ENCODE data around the gene CLDN3. TPM values are rescaled to one million over a fixed set of nuclear protein-coding genes. Genes with fewer than 3 reads are reported as not detected.

CLDN3 gene
- total and polyA plus RNA-seq, 11 donors = 0.10 TPM; not detected in 10

DNA sequence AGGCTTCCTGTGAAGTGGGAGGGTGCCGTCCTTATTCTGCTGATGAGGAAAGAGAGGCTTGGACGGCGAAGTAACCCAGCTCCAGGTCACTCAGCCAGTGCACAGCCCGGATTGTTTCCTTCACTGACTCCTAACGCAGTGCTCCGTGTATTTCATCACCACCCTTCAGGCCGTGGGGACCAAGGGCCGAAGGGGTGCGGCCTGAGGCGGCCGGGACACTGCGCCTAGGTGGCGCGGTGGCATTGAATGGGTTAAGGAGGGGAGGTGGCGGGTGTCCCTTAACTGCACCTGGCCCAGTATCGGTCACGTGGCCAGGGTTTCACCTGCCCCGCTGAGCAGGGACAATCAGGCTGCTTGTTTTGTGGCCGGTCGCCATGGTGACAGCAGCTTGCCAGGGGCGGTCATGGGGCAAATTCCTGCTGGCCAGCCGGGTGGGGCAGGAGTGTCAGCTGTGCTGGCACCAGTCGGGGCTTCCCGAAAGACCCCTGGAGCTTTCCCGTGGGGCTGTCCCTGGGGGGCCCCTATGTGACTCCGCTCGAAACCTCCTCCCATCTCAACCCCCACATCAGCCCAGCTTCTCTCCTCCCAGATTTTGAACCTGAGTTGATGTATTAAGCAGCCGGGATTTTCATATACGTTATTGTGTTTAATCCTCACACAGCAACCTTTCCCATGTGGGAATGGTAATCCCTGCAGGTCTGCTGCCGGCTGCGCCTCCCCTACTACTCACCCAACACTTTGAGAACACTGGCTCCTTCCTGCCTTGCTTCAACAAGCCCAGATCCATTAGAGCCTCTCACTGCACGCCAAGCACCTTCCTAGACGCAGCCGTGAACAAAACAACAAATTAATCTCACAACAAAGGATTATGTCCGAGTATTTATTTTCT lies 27.1 kb downstream of the CLDN3 start:
- no peak for ATAC-seq
- no peaks in the 10 kb centered on the region for H3K9me3 ChIP-seq
- no peaks in the 10 kb centered on the region for H3K27me3 ChIP-seq
- no peaks in the 10 kb centered on the region for H3K36me3 ChIP-seq
- no peak for TF ChIP-seq POLR2A (IDR thresholded peaks at IDR 0.05)
- TF ChIP-seq, protein P1, sequence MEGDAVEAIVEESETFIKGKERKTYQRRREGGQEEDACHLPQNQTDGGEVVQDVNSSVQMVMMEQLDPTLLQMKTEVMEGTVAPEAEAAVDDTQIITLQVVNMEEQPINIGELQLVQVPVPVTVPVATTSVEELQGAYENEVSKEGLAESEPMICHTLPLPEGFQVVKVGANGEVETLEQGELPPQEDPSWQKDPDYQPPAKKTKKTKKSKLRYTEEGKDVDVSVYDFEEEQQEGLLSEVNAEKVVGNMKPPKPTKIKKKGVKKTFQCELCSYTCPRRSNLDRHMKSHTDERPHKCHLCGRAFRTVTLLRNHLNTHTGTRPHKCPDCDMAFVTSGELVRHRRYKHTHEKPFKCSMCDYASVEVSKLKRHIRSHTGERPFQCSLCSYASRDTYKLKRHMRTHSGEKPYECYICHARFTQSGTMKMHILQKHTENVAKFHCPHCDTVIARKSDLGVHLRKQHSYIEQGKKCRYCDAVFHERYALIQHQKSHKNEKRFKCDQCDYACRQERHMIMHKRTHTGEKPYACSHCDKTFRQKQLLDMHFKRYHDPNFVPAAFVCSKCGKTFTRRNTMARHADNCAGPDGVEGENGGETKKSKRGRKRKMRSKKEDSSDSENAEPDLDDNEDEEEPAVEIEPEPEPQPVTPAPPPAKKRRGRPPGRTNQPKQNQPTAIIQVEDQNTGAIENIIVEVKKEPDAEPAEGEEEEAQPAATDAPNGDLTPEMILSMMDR (IDR thresholded peaks at IDR 0.05) = no peak
- 34 to 41% (median 39%) methylated on average over 22 to 35 of the region's 35 CpGs for WGBS, 4 donors
- H3K27ac ChIP-seq = no peak overlapping the region
- DNase-seq = peak in 1 of 5 donors; percentile 63
- H3K4me1 ChIP-seq = peaks cover 0 to 29% (median 5%) of the 10 kb centered on the region in 12 donors
- intact Hi-C loops (cut with DNase I) = loop anchor here in 2 of 10 donors (10.0 kb wide), 2 partner anchors 102 to 112 kb away; partner anchors contain the start of gene METTL27 (in 1 of the 2)
- H3K4me3 ChIP-seq = no peak overlapping the region

DNA sequence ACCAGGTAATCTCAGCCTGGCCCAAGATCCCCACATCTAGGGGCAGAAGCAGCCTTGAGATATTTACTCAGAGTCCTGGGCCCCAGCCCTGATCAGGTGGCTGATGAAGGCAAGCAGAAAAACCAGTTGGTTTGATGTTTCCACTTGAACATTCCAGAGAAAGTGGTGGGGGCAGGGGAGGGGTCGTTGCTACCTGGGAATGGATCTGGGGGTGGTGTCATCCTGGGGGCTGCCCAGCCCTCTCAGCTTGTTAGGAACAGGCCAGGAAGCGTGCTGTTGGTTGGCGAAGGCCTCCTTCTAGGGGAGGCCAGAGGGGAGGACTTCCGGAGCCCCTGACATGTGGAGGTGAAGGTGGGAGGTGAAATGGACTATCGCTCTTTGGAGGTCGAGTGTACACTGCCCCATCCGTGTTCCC lies 27.7 kb downstream of the CLDN3 start:
- no peak for TF ChIP-seq POLR2A (IDR thresholded peaks at IDR 0.05)
- TF ChIP-seq, protein P1 (IDR thresholded peaks at IDR 0.05) = no peak
- intact Hi-C loops (cut with DNase I) = loop anchor here in 2 of 10 donors (10.0 kb wide), 2 partner anchors 102 to 112 kb away; partner anchors contain the start of gene METTL27 (in 1 of the 2)
- peaks cover 0 to 3% (median 0%) of the 10 kb centered on the region in 9 donors for H3K36me3 ChIP-seq
- H3K27ac ChIP-seq = no peak overlapping the region
- no peak overlapping the region for H3K4me3 ChIP-seq
- no peaks in the 10 kb centered on the region for H3K27me3 ChIP-seq
- 53 to 65% (median 56%) methylated on average over 6 to 7 of the region's 7 CpGs for WGBS, 4 donors
- no peak for ATAC-seq
- H3K4me1 ChIP-seq = peaks cover 0 to 36% (median 11%) of the 10 kb centered on the region in 12 donors
- H3K9me3 ChIP-seq = no peaks in the 10 kb centered on the region
- peak in 1 of 5 donors; percentile 31 for DNase-seq

DNA sequence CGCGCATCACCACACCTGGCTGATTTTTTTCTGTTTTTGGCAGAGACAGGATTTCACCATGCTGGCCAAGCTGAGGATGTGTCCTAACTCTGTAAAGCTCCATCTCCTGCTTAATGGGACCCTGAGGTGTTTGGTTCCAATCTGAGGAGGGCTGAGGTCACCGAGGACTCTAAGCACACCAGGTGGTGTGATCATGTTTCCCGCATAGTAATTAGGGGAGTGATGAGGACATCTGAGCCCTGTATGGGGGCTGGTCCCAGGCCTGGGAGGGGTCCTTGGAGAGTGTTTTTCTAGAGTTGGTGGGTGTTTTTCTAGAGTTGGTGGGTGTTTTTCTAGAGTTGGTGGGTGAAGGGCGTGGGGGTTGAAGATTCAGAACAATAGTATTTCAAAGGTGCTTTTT lies 28.5 kb downstream of the CLDN3 start:
- H3K4me3 ChIP-seq = no peak overlapping the region
- ATAC-seq (no peak), DNase-seq (peak in 1 of 5 donors; percentile 9)
- H3K27ac ChIP-seq = no peak overlapping the region
- intact Hi-C loops (cut with DNase I) = loop anchor here in 2 of 10 donors (10.0 kb wide), 2 partner anchors 103 to 113 kb away; partner anchors contain the start of gene METTL27 (in 1 of the 2)
- 83 to 94% (median 87%) methylated on average over 5 of the region's 5 CpGs for WGBS, 4 donors
- H3K4me1 ChIP-seq = peaks cover 0 to 35% (median 12%) of the 10 kb centered on the region in 12 donors
- H3K9me3 ChIP-seq = no peaks in the 10 kb centered on the region
- no peak for TF ChIP-seq POLR2A (IDR thresholded peaks at IDR 0.05)
- TF ChIP-seq, protein P1 (IDR thresholded peaks at IDR 0.05) = no peak
- H3K27me3 ChIP-seq = no peaks in the 10 kb centered on the region
- H3K36me3 ChIP-seq = peaks cover 0 to 11% (median 6%) of the 10 kb centered on the region in 9 donors

DNA sequence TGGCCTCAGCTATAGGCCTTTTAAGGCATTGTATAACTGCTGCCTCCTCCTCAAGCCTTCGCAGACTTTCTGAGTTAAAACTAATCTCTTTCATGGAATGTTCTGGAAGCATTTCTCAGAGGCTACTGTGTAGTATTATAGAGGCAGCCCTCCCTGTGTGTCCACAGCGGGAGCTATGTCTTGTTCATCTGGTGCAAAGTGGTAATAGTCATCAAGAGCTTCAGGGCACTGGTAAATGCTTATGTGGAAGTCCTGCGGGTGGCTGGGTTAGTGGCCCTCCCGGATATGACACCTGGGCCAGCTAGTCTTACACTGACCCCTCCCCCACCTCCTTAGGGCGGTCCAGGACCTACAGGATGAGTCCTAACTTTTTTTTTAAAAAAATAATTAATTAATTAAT lies 29.3 kb downstream of the CLDN3 start:
- TF ChIP-seq POLR2A (IDR thresholded peaks at IDR 0.05) = no peak
- TF ChIP-seq, protein P1 (IDR thresholded peaks at IDR 0.05) = no peak
- no peaks in the 10 kb centered on the region for H3K27me3 ChIP-seq
- no peak overlapping the region for H3K27ac ChIP-seq
- H3K9me3 ChIP-seq = no peaks in the 10 kb centered on the region
- H3K36me3 ChIP-seq = peaks cover 0 to 19% (median 13%) of the 10 kb centered on the region in 9 donors
- H3K4me1 ChIP-seq = peaks cover 0 to 29% (median 12%) of the 10 kb centered on the region in 12 donors
- intact Hi-C loops (cut with DNase I) = loop anchor here in 2 of 10 donors (10.0 kb wide), 2 partner anchors 104 to 114 kb away; partner anchors contain the start of gene METTL27 (in 1 of the 2)
- H3K4me3 ChIP-seq = no peak overlapping the region
- DNase-seq = peak in 2 of 5 donors; percentile 9 to 13
- no peak for ATAC-seq
- WGBS, 4 donors = 69 to 91% (median 80%) methylated on average over 5 of the region's 5 CpGs

Data from heart left ventricle (tissue), 16 donors.